ENCODE data around the gene SLAMF8. TPM values are rescaled to one million over a fixed set of nuclear protein-coding genes. Genes with fewer than 3 reads are reported as not detected.

SLAMF8 gene
- total RNA-seq, 2 donors from 2014 or later = 3.6 TPM; not detected in 1

- DNase-seq (no peak), ATAC-seq (no peak)
- intact Hi-C loops (cut with DNase I) = no loop called here
- Histone ChIP-seq H3K27ac (no peak overlapping the region), H3K4me3 (no peak overlapping the region), H3K27me3 (no peaks in the 10 kb centered on the region), H3K36me3 (replicated peaks in 1 of 2; ENCODE audit: insufficient read depth in 1 of 2, low read depth in 2 of 2) (no peaks in the 10 kb centered on the region), H3K9me3 (no peaks in the 10 kb centered on the region), H3K4me1 (no peaks in the 10 kb centered on the region)
- WGBS, 2 donors = 73 to 80% methylated on average over 3 of the region's 3 CpGs
- no peak for TF ChIP-seq CTCF (IDR thresholded peaks at IDR 0.05)
- TF ChIP-seq POLR2A (IDR thresholded peaks at IDR 0.05) = no peak
These were observed 876 bp downstream of the SLAMF8 start for GRCh38 chr1:159827549-159827948.

GRCh38 chr1:159828176-159828575 is 1.5 kb downstream of the SLAMF8 start:
- Histone ChIP-seq H3K4me1 (no peaks in the 10 kb centered on the region), H3K4me3 (no peak overlapping the region), H3K27me3 (no peaks in the 10 kb centered on the region), H3K36me3 (replicated peaks in 1 of 2; ENCODE audit: insufficient read depth in 1 of 2, low read depth in 2 of 2) (no peaks in the 10 kb centered on the region), H3K27ac (no peak overlapping the region), H3K9me3 (no peaks in the 10 kb centered on the region)
- TF ChIP-seq CTCF (IDR thresholded peaks at IDR 0.05) (no peak), POLR2A (IDR thresholded peaks at IDR 0.05) (no peak)
- 63 to 82% methylated on average over 3 of the region's 3 CpGs for WGBS, 2 donors
- no peak for DNase-seq
- intact Hi-C loops (cut with DNase I) = no loop called here
- no peak for ATAC-seq

- 75 to 76% methylated on average over 11 of the region's 11 CpGs for WGBS, 2 donors
- intact Hi-C loops (cut with DNase I) = no loop called here
- DNase-seq (no peak), ATAC-seq (no peak)
- Histone ChIP-seq H3K4me3 (no peak overlapping the region), H3K9me3 (no peaks in the 10 kb centered on the region), H3K4me1 (no peaks in the 10 kb centered on the region), H3K27me3 (no peaks in the 10 kb centered on the region), H3K27ac (no peak overlapping the region), H3K36me3 (replicated peaks in 1 of 2; ENCODE audit: insufficient read depth in 1 of 2, low read depth in 2 of 2) (no peaks in the 10 kb centered on the region)
- TF ChIP-seq POLR2A (IDR thresholded peaks at IDR 0.05) = no peak
- TF ChIP-seq CTCF (IDR thresholded peaks at IDR 0.05) = no peak
These were observed 2.1 kb downstream of the SLAMF8 start for GRCh38 chr1:159828581-159829272.

- 36 to 54% methylated on average over 3 of the region's 3 CpGs for WGBS, 2 donors
These were observed 2.6 kb downstream of the SLAMF8 start for GRCh38 chr1:159829273-159829634.

More at GRCh38 chr1:159829273-159829634, 2.6 kb downstream of the SLAMF8 start:
- intact Hi-C loops (cut with DNase I) = no loop called here
- H3K4me3 ChIP-seq = no peak overlapping the region
- no peaks in the 10 kb centered on the region for H3K27me3 ChIP-seq
- DNase-seq (peak; percentile 42 to 60 (median 54)), ATAC-seq (peak; percentile 71)
- H3K36me3 ChIP-seq (replicated peaks in 1 of 2; ENCODE audit: insufficient read depth in 1 of 2, low read depth in 2 of 2) = no peaks in the 10 kb centered on the region
- no peaks in the 10 kb centered on the region for H3K9me3 ChIP-seq
- no peaks in the 10 kb centered on the region for H3K4me1 ChIP-seq
- no peak for TF ChIP-seq POLR2A (IDR thresholded peaks at IDR 0.05)
- peak; percentile 24 to 57 (median 44) for TF ChIP-seq CTCF (IDR thresholded peaks at IDR 0.05)
- H3K27ac ChIP-seq = no peak overlapping the region

Measured in body of pancreas (tissue), 4 donors.